NCI-H82 treated with DMSO at 0.1 percent for 48 hours (cell line): ENCODE measurements around the gene NLRP1.

ENCODE experiments used
- DNase-seq: peaks from one replicate; lab custom pipeline; 2025; ENCODE audit not compliant: unreplicated experiment; lab: John Stamatoyannopoulos, UW

The NLRP1 gene

GRCh38 chr17:5584383-5585286, at the start of gene NLRP1:
Gene NLRP1 (minus strand): TSS chr17:5584509. CDS start chr17:5583957, 552 bp downstream.
- no peak for DNase-seq

- peak; percentile 74 for DNase-seq
Observed at GRCh38 chr17:5631958-5632590, 47.8 kb upstream of the NLRP1 start.

- DNase-seq, result no peak
Observed at GRCh38 chr17:5630434-5630833, 46.1 kb upstream of the NLRP1 start.

DNA sequence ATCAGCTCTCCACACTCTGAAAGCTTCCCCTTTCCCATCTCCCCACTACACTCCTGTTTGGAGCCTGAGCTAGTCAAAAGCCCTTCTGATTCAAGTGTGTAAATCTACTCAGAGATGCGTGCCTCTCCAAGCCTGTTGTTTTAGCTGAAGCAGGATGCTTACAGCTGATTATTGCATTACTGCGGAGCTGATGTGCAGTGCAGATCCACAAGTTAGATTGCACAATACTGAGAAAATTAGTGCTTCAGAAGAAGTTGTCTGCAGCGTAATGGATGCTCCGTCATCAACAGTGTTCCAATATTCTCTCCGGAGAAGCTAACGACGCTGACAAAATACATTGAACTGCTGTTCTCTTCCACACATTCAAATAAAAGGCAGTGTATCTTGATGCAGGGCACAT, 44.8 kb upstream of the NLRP1 start:
- DNase-seq, result no peak

DNA sequence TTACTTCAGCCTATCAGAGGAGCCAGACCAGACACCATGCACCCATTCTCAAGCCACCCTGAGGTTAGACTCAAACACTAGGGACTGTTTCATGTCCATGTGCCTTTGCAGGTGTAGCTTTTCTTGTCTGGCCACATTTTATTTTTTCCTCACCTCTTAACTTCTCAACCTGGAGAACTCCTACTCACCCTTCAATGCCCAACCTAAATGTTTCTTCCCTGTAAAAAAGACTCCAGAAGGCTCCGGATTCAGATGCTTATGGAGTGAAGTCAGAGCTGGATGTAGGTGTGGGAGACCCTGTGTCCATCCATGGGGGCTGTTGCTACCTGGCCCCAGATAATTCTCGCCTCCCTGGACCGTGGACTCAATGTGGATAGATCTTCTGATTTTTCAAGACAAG, 44.0 kb upstream of the NLRP1 start:
- DNase-seq, result no peak

DNA sequence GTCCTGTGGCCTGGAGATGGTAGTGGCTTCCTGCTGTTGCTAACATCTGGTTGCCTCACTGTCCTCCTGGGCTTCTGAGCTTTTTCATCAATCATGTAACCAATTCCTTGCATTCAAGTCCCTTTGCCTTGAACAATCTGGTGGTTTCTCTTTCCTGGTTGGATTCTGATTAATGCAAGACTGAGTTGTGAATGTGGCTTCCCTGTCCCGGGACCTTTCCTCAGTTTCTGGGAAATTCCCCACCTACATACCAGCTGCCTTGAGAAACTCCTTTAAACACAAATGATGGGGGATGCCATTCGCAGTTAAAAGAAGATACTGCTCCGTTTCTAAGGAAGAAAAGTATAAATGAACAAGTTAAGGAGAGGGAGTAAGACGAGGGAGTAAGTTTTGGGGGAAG, 39.9 kb upstream of the NLRP1 start:
- no peak for DNase-seq

DNA sequence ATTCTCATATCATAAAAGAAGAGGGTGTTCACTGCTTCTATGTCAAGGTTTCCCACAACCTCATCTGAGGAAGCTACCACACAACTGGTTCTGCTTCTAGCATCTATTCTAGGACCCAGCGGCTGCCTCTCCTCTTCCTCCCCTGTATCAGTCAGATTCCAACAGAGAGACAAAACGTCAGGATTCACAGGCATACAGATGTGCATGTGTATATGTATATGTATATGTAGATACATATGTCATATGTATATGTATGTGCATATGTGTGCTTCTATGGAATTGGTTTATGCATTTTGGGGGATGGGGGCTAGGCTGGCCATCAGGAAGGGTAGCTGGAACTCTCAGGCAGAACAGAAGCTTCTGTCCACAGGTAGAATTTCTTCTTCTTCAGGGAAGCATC, 37.4 kb upstream of the NLRP1 start:
- no peak for DNase-seq

- no peak for DNase-seq
Observed at GRCh38 chr17:5621026-5621425, 36.7 kb upstream of the NLRP1 start.

DNA sequence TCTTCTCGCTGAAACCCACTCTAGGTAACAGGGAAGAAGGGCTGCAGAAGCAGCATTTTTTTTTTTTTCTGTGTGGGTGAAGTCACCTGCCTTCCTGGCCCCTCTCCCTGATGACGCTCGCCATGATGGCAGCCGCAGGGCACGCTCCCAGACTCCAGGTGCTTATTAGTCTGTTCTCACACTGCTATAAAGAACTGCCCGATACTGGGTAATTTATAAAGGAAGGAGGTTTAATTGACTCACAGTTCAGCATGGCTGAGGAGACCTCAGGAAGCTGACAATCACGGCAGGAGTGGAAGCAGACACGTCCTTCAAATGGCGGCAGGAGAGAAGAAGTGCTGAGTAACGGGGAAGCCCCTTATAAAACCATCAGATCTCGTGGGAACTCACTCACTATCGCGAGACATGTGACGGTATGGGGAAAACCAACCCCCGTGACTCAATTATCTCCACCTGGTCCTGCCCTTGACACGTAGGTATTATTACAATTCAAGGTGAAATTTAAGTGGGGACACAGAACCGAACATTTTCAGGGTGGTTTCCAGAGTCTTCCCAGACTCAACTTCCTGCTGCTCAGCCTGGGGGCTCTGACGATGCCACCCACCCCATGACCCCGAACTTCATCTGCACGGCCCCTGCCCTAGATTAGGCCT, 34.9 kb upstream of the NLRP1 start:
- DNase-seq, result peak; percentile 87

- no peak for DNase-seq
Observed at GRCh38 chr17:5618476-5618875, 34.2 kb upstream of the NLRP1 start.

- no peak for DNase-seq
Observed at GRCh38 chr17:5615476-5615875, 31.2 kb upstream of the NLRP1 start.

DNA sequence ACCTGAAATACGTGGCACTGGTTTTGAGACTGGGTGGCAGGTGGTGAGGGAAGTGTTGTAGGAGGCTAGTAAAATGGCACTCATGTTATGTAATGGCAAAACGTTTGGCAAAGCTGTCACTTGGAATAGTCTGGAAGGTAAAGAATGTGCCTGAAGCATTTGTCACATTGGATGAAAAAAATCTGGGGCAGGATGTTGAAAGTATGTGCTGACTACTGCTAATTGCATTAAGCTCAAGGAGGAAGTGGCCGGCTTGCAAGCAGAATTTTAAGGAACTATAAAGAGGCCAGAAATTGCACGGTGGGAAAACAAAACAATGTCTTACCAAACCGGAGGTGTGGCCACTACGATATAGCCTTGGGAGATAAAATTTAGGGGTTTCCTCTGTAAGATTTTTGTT, 26.6 kb upstream of the NLRP1 start:
- no peak for DNase-seq

- DNase-seq, result no peak
Observed at GRCh38 chr17:5608399-5609112, 24.2 kb upstream of the NLRP1 start.

DNA sequence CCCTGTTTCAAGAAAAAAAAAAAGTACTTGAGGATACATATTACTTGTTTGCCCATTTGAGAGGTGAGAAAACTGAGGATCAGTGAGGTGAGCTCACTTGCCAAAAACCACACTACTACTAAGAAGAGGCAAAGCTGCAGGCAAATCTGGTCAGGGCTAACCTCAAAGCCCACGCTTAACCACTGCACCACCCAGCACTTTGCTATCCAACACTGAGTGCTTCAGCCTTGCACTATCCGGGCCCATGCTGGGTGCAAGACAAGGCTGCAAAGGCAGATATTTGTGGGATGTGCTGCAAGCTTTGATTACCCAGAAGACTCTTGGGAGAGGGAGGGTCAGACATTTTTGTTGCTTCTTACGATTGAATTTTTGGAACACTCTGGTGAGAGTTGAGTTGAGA, 23.6 kb upstream of the NLRP1 start:
- no peak for DNase-seq

- DNase-seq, result no peak
Observed at GRCh38 chr17:5605452-5605851, 21.1 kb upstream of the NLRP1 start.

DNA sequence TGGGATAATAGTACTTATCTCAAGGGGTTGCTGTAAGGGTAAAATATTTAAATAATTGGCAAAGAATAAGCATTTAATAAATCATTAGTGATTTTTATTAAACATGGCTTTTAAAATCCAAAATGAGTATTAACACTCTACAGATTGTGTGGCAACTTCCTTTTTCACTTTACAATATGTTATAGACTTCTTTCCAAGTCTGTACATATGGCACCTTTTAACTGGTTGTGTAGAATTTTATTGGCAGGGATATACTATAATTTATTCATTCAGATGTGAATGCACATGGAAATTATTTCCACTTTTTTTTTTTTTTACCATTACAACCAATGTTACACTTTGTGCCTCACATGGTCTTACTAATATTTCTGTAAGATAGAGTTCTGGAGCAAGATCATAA, 15.7 kb upstream of the NLRP1 start:
- no peak for DNase-seq

DNA sequence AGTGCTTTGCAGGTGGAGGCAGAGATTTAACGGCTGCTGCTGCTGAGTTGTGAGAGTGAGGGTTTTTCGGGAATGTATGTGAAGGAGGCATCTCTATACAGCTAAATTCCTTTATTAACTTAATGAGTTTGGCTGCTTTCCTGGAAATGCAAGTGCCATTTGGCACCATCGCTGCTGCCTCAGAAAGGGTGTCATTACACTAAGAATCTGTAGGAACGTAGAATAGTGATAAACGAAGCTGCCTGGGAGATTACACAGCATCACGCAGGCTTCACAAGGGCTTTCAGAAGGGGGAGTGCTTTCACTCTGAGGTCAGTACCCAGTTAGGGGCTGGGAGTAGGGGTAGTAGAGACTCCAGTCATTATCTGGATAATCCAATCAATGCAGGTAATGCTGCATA, 14.1 kb upstream of the NLRP1 start:
- DNase-seq, result peak; percentile 23

- DNase-seq, result no peak
Observed at GRCh38 chr17:5596421-5596820, 12.1 kb upstream of the NLRP1 start.

- no peak for DNase-seq
Observed at GRCh38 chr17:5595831-5596230, 11.5 kb upstream of the NLRP1 start.

DNA sequence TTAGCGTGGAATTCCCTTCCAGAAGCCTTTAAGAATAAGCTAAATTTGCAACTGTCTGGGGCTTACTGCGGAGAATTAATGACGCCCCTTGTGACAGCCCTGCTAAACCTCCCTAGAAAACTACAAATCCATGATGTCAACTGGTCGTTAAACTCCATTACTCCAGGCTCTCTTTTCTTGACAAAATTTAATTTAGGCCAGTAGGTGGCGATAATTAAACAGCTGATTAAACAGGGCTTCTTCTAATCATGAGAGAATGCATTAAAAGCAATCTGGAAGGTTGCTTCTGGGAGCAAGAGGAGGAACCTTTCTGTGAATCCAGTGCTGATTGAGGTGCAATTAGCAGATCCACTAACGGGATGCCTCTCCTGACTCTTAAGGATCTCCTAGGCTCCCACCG, 8.1 kb upstream of the NLRP1 start:
- DNase-seq, result peak; percentile 74

DNA sequence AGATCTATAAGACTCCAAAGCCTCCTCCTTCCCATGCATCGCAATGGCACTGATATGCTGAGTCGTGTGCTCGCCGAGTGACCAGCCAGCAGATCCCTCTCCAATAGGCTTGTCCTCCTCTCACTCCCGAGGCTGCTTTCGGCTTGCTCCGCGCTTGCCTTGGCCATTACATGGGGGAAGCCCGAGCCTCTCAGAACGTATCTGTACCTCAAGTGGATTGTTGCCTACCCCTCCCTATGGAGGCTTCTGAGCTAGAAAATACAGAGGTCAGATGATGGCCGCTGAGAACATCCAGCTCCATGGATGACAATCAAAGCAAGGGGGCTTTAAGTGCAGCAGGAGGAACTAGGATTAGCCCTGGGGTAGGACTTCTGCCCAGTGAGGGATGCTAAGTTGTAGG, 7.7 kb upstream of the NLRP1 start:
- DNase-seq, result no peak
